ENCODE measurements around the gene MUC6. TPM values are rescaled to one million over a fixed set of nuclear protein-coding genes. Genes with fewer than 3 reads are reported as not detected.

Gene MUC6
- total and polyA plus RNA-seq, 9 of the 15 experiments (the other 6 are each of a cell fraction or from before 2014, with no cell fraction given), result not detected

GRCh38 chr11:967995-968751, 68.3 kb downstream of the MUC6 start:
- no peak overlapping the region for H2AFZ ChIP-seq (ENCODE audit: low read depth, low read length)
- no peaks in the 10 kb centered on the region for H3K9me1 ChIP-seq (ENCODE audit: control insufficient read depth, insufficient read depth, low read length)
- peaks cover 0 to 18% of the 10 kb centered on the region in 2 experiments; a peak in 1 of 5 replicates for H3K4me1 ChIP-seq (replicated peaks in 1 of 2; ENCODE audit: control insufficient read depth in 2 of 2, insufficient read depth in 2 of 2, low read length in 2 of 2)
- no peak for FAIRE-seq
- ChIA-PET POLR2A (interaction anchor here (0.6 to 0.7 kb wide), 2 partner anchors 40 to 46 kb away, joined by 3 read pairs; no protein-coding TSS in a partner anchor), CTCF (ENCODE audit: low intra/inter-chr PET ratio) (no interaction called here)
- no peak for TF ChIP-seq ZNF668 (CRISPR knock-in tag; IDR thresholded peaks at IDR 0.05)
- no peak for TF ChIP-seq ZC3H4 (CRISPR knock-in tag; IDR thresholded peaks at IDR 0.05; ENCODE audit: borderline replicate concordance)
- no peak for TF ChIP-seq E2F5 (CRISPR knock-in tag; IDR thresholded peaks at IDR 0.05)
- TF ChIP-seq MLLT1 (IDR thresholded peaks at IDR 0.05), result no peak
- H3K9ac ChIP-seq (ENCODE audit: insufficient read depth in 1 of 2, low read depth in 2 of 2, low read length in 2 of 2), result peak overlapping the region in 1 of 2 experiments; percentile 64; a peak in 1 of 4 replicates
- no TSS peak for BruUV-seq (replicated peaks)
- peaks cover 36% of the 10 kb centered on the region; the same call in 2 of the 3 replicates for H3K36me3 ChIP-seq (ENCODE audit: control insufficient read depth, insufficient read depth, low read length)
- intact Hi-C loops (cut with micrococcal nuclease) (no loop called here), in situ Hi-C loops (cut with MboI) (no loop called here)
- no peaks in the 10 kb centered on the region; the same call in 2 of the 3 replicates for H3K79me2 ChIP-seq (ENCODE audit: control insufficient read depth, insufficient read depth, low read length)
- 92% methylated on average over 21 of the region's 31 CpGs for WGBS (ENCODE audit: insufficient coverage, low coverage, missing lambda C conversion rate)
- H3K9me3 ChIP-seq (replicated peaks; ENCODE audit: control insufficient read depth, insufficient read depth, low read depth, low read length), result no peaks in the 10 kb centered on the region; the same call in 1 of the 2 replicates
- H3K4me2 ChIP-seq (ENCODE audit: insufficient read depth, low read length), result no peak overlapping the region
- H3K27me3 ChIP-seq (ENCODE audit: control insufficient read depth in 2 of 2, insufficient read depth in 2 of 2, low read length in 2 of 2), result no peaks in the 10 kb centered on the region
- H4K20me1 ChIP-seq (replicated peaks; ENCODE audit: control insufficient read depth, insufficient read depth, low read length), result no peaks in the 10 kb centered on the region
- H3K4me3 ChIP-seq, result no peak overlapping the region
- DNase-seq (ENCODE audit: extremely low read depth in 1 of 4, low spot score in 3 of 4), result no peak
- no peak for ATAC-seq
- no peak overlapping the region for H3K27ac ChIP-seq (ENCODE audit: extremely low read depth, low read depth, low read length)

All from K562 (cell line).